GM21526 (cell line): ENCODE data around the gene P3H3.
"Not testable (repeated sequence)": the region's sequence is repeated elsewhere in the genome, so short reads cannot be mapped to it uniquely, and the experiment has no call there.

Experiments
- ATAC-seq: cut with Tn5 transposase; IDR thresholded peaks from one replicate; pipeline ENCODE4 v1.9.1; 2021; ENCODE audit warnings: moderate library complexity; ENCODE audit not compliant: unreplicated experiment, low FRiP score

P3H3 gene

DNA sequence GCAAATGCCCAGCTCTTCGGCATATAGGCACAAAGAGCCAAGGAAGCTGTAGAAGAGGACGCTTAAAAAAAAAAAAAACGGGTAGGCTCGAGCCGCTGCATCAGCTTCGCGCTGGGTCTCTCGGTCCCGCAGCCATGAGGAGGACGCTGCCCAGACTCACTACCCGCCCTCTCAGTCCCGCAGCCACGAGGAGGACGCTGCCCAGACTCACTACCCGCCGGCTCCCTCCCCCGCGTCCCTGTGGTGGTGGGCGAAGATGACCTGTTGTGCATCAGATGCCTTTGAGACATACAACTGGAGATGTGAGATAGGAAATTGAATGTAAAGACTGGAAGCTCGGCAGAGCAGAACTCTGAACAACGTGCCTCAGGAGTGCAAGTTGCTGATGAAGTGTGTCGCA lies 56.3 kb downstream of the P3H3 start:
- ATAC-seq = no peak

GRCh38 chr12:6886206-6886999 lies 58.2 kb downstream of the P3H3 start:
- ATAC-seq = not testable (repeated sequence)

GRCh38 chr12:6887460-6887859 lies 59.3 kb downstream of the P3H3 start:
- ATAC-seq = no peak

- ATAC-seq = no peak
These were observed 60.2 kb downstream of the P3H3 start for GRCh38 chr12:6888360-6888759.

- ATAC-seq = not testable (repeated sequence)
These were observed 60.6 kb downstream of the P3H3 start for GRCh38 chr12:6888794-6889193.
